ENCODE measurements around the gene MYO7B. TPM values are rescaled to one million over a fixed set of nuclear protein-coding genes. Genes with fewer than 3 reads are reported as not detected.

The MYO7B gene
- total RNA-seq, 4 donors from 2014 or later, result 0.07 to 0.83 (median 0.51) TPM; not detected in 1

DNA sequence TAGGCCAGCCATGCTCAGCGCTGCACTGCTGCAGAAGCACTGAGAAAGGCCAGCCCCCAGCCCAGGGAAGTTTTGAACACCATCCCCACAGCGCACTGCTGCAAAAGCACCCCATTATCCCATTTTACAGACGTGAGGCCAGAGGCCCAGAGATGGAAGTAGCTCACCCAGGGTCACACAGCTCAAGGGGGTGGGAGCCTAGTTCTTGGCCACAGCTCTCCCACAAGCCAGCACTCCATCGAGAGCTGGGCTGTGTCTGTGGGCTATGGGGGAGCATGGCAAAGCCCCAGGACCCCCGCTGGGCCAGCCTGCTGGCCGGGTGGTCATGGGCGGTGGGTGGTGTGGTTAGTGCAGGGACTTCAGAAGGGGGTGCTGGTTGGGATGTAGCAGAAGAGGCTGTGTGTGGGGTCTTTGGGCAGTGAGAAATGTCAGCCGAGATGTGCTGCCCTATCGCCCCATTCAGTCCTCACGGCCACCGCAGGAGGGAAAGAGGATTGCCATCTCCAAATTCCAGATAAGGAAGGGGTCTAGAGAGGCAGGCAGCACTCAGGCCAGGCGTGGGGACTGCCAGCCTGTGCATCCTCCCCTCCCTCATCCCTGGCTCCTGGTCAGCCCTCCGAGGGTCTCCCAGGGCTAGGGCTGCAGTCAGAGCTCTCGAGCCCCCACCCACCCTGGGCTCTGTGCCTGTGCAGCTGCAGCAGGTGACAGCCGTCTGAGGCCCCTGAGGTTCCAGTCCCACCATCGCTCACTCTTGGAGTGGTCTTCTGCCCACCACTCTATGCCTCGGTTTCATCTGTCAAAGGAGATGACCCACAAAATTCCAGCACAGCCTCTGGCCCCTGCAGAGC lies 93.5 kb downstream of the MYO7B start:
- DNase-seq, result no peak
- H3K4me1 ChIP-seq, result peaks cover 3 to 7% of the 10 kb centered on the region in 2 donors
- no peaks in the 10 kb centered on the region for H3K9me3 ChIP-seq
- TF ChIP-seq CTCF (IDR thresholded peaks at IDR 0.05 in 4 of 5, conservative IDR thresholded peaks at IDR 0.05 in 1 of 5) (no peak), POLR2A (IDR thresholded peaks at IDR 0.05) (no peak)
- ATAC-seq, result no peak
- H3K27me3 ChIP-seq, result no peaks in the 10 kb centered on the region
- H3K4me3 ChIP-seq, result no peak overlapping the region
- in situ Hi-C loops (cut with MboI; ENCODE audit: low sequenced_read_pairs in 4 of 4) (no loop called here), intact Hi-C loops (cut with DNase I; ENCODE audit: low total_unique reads) (no loop called here)
- H3K36me3 ChIP-seq, result no peaks in the 10 kb centered on the region
- no peak overlapping the region for H3K27ac ChIP-seq

DNA sequence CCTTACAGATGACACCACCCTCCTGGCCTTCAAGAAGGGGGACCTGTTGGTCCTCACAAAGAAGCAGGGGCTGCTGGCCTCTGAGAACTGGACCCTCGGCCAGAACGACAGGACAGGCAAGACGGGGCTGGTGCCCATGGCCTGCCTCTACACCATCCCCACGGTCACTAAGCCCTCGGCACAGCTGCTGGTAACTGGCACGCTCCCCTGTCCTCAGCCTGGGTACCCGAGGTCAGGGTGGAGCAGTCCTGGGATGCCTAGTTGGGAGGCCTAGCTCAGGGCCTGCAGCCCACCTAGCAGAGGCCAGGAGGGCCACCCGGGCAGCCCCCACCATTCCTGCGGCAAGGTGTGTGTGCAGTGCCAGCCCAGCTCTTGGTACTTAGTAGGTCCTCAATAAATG lies 94.2 kb downstream of the MYO7B start:
- TF ChIP-seq CTCF (IDR thresholded peaks at IDR 0.05 in 4 of 5, conservative IDR thresholded peaks at IDR 0.05 in 1 of 5) (no peak), POLR2A (IDR thresholded peaks at IDR 0.05) (no peak)
- Histone ChIP-seq H3K4me1 (peaks cover 4 to 13% of the 10 kb centered on the region in 2 donors), H3K36me3 (no peaks in the 10 kb centered on the region), H3K9me3 (no peaks in the 10 kb centered on the region), H3K27me3 (no peaks in the 10 kb centered on the region), H3K27ac (no peak overlapping the region), H3K4me3 (no peak overlapping the region)
- no peak for DNase-seq
- in situ Hi-C loops (cut with MboI; ENCODE audit: low sequenced_read_pairs in 4 of 4), result no loop called here
- ATAC-seq, result no peak
- intact Hi-C loops (cut with DNase I; ENCODE audit: low total_unique reads), result no loop called here

DNA sequence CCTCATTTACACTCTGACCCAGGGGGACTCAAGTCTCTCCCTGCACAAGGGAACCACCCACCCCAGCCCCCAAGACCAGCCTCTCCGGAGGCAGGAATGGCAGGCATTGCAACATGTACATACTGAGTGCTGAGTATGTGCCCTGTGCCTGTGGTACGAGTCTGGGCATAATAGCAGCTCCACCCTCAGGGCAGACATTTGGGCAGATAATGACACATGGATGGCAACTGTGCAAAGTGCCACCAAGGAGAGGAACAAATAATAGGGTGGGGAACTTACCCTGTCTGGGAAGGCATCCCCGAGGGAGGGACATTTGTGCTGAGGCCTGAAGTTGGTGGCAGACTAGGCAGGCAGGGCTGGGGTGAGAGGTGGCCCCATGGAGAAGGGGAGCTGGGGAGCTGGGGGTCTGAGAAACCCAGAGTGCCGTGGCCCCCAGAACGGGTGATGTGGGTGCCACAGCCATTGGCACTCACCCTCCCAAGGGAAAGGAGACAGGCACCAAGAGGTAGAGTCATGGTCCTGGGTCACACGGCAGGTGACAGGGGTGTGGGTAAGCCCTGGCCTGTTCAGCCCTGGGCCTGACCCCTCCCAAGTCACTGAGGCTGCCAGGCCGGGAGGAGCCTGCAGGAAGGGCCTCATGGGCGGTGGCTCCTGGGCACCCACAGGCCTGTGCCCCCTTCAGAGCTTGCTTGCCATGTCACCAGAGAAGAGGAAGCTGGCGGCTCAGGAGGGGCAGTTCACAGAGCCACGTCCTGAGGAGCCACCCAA lies 94.8 kb downstream of the MYO7B start:
- no peak for ATAC-seq
- Histone ChIP-seq H3K9me3 (no peaks in the 10 kb centered on the region), H3K4me3 (no peak overlapping the region), H3K36me3 (no peaks in the 10 kb centered on the region), H3K27ac (no peak overlapping the region), H3K27me3 (no peaks in the 10 kb centered on the region), H3K4me1 (peaks cover 4 to 13% of the 10 kb centered on the region in 2 donors)
- no peak for DNase-seq
- in situ Hi-C loops (cut with MboI; ENCODE audit: low sequenced_read_pairs in 4 of 4), result no loop called here
- TF ChIP-seq CTCF (IDR thresholded peaks at IDR 0.05 in 4 of 5, conservative IDR thresholded peaks at IDR 0.05 in 1 of 5) (no peak), POLR2A (IDR thresholded peaks at IDR 0.05) (no peak)
- intact Hi-C loops (cut with DNase I; ENCODE audit: low total_unique reads), result no loop called here

DNA sequence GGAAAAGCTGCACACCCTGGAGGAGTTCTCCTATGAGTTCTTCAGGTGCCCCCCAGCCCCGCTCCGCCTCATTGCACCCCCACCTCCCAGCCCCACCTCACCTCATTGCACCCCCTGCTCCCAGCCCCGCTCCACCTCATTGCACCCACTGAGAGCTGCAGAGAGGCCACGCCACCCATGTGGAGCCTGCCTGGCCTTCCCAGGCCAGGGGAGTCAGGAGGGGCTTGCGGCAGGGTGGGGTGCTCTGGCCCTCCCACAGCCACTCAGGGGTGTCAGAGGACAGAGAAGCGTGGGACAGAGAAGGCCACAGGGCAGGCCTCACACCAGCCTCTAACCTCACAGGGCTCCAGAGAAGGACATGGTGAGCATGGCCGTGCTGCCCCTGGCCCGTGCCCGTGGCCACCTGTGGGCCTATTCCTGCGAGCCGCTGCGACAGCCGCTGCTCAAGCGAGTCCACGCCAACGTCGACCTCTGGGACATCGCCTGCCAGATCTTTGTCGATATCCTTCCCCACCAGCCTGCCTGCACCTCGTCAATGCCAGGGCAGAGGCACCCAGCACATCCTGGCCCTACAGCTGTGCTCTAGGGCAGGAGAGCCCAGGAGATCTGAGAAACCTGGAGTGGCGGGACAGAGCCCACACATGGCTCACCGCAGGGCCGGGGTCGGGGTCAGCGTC lies 95.5 kb downstream of the MYO7B start:
- Histone ChIP-seq H3K9me3 (no peaks in the 10 kb centered on the region), H3K4me3 (no peak overlapping the region), H3K27me3 (no peaks in the 10 kb centered on the region), H3K27ac (no peak overlapping the region), H3K4me1 (peaks cover 4 to 13% of the 10 kb centered on the region in 2 donors), H3K36me3 (no peaks in the 10 kb centered on the region)
- ATAC-seq, result no peak
- no peak for TF ChIP-seq POLR2A (IDR thresholded peaks at IDR 0.05)
- TF ChIP-seq CTCF (IDR thresholded peaks at IDR 0.05 in 4 of 5, conservative IDR thresholded peaks at IDR 0.05 in 1 of 5), result no peak
- in situ Hi-C loops (cut with MboI; ENCODE audit: low sequenced_read_pairs in 4 of 4), result no loop called here
- intact Hi-C loops (cut with DNase I; ENCODE audit: low total_unique reads), result no loop called here
- no peak for DNase-seq
